ENCODE data around the gene HPCAL4.

Gene HPCAL4

DNA sequence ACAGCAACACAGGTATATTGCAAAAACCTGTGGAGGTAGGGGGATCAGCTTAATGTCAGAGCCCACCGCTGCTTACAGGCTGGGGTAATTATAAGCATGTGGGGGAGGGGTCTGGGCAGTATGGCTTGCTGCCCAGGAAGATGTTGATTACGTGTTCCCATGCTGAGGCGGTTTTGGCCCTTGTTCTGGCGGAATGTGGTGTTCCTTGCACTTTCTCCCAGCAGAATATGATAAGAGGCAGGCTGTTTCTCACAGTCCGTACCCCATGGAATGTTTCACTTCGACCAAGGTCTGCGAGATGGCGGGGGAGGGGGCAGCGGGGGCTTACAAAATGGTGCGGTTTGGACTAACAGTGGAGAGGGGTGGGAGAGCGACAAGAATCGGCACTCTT, 9.8 kb upstream of the HPCAL4 start:
- no peak for DNase-seq (ENCODE audit: low read depth in 2 of 2)

DNA sequence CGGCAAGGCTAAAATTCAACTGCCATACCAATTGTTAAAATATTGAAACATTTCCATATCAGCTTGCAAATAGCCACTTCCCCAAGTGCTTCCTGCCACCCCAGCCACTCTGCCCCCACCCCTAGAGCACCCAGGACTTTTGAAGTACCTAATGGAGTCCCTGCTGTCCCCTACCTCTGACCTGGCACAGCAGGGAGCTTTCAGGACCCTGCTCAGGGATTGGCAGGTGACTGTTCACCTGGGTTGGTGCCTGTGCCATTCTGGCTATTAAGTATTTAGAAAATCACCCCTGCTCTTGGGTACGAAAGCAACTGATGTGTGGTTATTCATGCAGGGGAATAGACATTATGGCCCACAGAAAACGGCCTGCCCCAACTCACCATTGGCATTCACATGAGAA, 9.1 kb upstream of the HPCAL4 start:
- DNase-seq (ENCODE audit: low read depth in 2 of 2), result no peak

DNA sequence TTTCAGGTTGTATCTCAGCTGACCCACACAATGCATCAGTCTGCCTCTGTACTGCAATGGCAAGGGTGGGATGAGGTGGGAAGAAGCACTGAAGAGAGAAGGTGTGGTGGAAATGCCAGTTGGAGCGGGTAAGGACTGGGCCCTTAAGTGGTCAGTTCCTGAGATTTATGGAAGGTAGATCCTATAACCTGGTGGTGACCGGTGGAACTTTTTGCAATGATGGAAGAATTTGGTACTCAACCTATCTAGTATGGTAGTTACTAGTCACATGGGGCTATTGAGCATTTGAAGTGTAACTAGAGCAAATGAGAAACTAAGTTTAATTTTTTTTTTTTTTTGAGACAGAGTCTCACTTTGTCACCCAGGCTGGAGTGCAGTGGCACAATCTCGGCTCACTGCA, 8.2 kb upstream of the HPCAL4 start:
- DNase-seq (ENCODE audit: low read depth in 2 of 2), result no peak

DNA sequence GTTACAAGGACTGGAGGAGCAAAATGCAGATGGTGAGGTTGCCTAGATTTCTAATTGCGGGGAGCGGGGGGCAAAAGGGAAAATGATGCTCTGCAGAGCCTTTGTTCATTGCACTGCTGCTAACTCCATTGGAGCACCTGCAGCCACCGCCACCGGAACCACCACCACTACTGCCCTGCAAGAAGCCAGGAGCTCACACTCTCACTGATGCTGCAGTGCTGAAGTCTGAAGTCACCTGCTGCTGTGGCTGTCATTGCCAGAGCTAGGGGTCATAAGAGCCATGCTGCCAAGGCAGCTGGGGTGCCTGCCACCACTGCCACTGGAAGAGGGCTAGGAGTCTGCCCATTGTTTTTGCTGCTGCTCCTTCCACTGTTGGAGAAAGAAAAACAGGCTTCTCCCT, 7.3 kb upstream of the HPCAL4 start:
- no peak for DNase-seq (ENCODE audit: low read depth in 2 of 2)

DNA sequence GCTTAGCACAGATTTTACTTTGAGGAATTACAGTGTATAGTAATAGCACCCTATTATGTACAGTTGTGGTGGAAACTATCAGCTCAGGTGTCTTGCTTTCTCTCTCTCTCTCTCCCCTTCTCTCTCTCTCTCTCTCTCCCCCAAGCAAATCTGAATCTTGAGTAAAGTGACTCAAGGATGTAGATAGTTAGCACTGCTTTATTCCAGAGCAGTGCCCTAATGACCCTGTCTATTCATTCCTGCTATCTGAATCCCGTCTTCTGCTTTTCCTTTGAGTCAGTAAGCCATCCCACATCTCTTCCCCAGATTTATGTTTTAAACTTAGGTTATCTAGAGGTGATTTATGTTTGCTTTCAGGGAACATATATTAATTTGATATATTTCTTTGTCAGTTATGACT, 5.2 kb upstream of the HPCAL4 start:
- no peak for DNase-seq (ENCODE audit: low read depth in 2 of 2)

DNA sequence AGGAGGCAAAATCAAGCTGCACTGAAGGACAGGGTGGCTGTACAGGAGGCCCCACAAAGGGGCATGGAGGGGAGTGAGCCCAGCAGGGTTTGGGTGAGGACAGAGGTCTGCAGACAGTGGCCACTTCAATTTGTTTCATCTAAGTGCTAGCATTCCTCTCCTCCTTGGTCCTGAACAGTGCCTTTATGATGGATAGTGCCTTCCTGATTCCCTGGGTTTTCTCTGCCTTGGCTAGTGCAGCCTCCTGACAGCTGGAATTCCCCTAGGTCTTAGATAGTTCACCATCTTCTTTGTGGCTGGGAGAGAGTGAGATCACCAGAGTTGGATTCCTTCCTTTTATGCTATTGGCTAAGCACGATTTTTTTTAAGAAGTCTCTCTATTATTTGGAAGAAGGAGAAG, 3.8 kb upstream of the HPCAL4 start:
- DNase-seq (ENCODE audit: low read depth in 2 of 2), result no peak

DNA sequence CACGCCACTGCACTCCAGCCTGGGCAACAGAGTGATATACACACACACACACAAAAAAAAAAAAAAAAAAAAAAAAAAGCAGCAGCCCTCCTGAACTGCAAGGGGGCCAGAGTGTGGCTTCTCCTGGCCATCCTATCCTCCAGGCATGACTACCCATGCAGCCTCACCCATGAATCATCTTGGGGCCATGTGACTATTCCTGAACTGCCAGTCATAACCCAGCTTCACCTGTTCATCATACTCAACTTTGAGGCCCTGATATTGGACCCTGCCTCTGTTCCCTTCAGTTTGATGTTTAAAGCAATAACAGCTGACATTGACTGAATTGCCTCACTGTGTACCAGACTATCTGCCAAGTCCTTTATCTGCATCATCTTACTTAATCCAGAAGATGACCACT, 2.8 kb upstream of the HPCAL4 start:
- DNase-seq (ENCODE audit: low read depth in 2 of 2), result no peak

DNA sequence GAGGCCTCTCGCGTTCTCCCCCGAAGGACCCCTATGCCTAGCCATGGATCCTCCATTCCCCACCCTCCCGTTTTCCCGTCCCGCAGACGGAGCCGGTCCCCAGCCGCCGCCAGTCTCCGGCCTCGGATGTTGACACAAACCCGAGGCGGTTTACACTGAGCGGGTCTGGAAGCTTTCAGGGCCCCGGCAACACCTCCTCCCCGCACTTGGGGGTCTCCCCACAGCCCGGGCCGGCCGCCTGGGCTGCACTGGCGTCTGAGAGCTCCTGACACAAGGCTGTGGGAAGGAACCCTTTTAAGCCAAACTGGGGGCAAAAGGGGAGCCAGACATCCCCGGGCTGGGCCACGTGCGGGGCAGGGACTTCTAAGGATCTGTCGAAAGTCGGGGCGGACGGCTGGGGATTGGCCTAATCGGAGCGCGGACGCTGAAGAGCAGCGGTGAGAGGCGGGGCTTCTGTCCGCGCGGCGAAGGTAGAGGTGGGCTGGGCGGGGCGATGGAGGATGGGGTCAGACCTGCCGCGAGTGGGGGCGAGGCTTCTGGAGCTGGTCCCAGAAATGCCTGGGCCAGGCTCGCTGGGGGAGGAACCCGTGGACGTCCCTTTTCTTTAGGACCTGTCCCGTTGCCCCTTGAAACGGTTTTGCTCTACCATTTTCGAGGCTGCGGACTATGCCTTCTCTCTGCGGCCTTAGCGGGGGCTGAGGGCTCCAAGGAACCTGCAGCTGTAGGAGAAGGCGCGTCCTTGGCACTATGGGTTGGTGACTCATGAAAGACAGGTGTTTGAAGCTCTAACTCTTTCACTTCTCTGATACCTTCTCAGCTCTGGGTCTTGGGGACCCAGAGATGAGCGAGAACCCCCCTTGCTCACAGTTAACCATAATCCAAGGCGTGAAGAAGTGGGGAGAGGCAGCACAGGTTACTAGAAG, 1.2 kb upstream of the HPCAL4 start:
- no peak for DNase-seq (ENCODE audit: low read depth in 2 of 2)

DNA sequence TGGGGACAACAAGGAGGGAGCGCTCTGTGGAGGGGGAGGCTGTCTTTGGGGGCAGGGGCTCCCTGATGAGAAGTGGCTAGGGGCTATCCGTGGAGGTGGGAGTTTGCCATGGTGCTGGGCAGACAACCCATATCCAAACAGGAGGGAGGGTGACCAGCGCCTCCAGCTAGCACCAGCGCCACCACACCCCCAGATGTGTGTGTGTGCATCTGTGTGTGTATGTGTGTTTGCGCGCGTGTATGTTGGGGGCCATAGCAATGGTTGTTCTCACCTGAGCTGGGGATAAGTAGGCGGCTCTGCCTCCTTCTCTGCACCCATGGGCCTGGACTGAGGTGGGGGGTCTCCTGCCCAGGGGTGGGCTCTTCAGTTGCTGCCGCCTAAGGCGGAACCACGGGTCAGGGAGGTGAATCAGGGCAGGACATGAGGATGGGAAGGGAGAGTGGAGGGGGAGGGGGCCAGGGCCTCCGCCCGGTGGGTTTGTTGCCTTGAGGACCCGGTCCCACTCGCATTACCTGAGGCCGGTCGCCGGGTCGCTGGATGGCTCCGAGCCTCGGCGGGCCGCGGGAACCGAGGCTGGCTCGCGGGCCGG, 345 bp downstream of the HPCAL4 start:
- no peak for DNase-seq (ENCODE audit: low read depth in 2 of 2)

DNA sequence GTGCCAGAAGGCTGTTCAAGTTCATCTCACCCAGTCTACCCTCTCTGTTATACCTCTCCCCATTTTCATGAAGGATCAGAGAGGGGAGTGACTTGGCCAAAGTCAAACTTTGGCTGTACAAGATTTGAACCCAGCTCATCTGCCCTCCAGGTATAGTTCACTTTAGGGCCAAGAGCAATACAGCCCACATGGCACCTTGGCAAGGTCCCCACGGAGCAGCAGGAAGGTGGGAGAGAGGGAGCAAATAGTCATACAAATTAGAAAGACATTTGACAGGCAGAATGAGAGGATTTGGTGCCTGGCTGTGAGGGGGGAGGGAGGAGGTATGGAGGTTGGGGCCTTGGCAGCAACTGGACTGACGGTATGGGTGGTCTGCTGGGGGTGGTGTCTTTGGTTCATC, 1.0 kb downstream of the HPCAL4 start:
- DNase-seq (ENCODE audit: low read depth in 2 of 2), result no peak

DNA sequence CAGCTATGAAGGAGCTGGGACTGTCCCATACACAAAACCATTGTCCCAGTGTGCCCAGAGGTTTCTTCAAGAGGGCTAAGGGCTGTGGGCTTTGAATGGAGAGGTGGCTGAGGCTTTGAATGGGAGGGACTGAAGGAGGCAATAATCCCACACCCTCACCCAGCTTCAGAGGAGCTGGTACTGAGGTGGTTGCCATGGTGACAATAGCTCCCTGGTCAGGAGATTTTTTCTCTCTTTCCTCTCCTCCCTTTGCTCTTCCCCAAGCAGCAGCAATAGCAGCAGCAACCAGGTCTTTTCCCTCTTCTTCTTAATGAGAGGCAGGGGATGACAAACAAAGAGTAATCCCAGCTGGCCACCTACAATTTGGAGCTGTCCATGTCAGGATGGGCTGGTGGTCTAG, 1.6 kb downstream of the HPCAL4 start:
- DNase-seq (ENCODE audit: low read depth in 2 of 2), result no peak

DNA sequence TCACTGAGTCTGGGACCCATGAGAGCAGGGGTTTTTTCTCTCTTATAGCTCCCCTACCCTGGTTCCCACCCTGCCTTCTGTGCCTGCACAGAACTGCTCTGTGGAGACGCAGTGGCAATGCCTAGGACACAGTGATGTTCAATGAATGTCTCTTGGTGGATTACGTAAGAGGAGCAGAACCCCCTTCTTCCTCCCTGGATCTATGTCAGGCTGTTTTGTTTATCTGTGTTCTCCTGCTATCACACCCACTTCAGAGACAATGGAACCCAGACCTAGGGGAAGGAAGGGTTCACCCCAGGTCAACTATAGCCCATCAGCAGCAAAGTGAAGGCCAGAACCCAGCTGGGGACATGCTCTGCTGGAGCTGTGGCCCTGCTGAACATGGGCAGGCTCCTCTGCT, 2.0 kb downstream of the HPCAL4 start:
- no peak for DNase-seq (ENCODE audit: low read depth in 2 of 2)

DNA sequence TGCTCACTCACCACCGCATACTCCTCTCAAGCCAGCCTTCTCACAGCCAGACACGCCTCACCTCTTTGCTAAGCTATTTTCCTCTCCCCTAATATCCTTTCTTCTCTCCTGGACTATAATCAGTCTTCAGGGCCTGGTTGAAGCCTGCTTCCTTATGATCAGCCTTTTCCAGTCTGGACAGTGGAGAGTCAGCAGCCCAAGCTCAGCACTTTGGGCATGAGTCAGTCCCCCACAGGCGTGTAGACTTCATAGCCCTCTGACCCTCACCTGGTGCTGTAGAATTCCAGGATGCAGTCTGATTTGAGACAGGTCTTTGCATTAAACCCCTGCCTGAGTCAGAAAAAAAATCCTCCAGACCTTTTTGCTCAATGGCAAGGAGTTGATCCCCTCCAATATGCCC, 2.5 kb downstream of the HPCAL4 start:
- DNase-seq (ENCODE audit: low read depth in 2 of 2), result no peak

DNA sequence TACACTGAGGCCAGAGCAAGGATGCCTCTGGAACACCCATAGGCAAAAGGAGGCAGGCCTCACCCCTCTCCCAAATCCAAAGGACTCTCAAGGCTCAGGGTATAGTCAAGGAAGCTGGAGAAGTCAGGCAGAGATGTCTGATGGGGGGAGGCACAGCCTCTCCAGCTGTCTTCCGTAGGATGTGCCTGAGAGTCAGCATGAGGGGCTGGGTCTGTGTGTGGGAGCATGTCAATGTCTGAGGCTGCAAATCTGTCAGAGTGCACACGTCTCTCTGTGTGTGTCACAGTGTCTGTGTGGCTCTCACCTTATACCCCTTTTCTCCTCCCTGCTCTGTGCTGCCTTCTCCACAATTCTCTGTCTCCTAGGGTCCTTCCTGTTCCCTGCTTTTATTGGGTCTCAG, 4.0 kb downstream of the HPCAL4 start:
- no peak for DNase-seq (ENCODE audit: low read depth in 2 of 2)

DNA sequence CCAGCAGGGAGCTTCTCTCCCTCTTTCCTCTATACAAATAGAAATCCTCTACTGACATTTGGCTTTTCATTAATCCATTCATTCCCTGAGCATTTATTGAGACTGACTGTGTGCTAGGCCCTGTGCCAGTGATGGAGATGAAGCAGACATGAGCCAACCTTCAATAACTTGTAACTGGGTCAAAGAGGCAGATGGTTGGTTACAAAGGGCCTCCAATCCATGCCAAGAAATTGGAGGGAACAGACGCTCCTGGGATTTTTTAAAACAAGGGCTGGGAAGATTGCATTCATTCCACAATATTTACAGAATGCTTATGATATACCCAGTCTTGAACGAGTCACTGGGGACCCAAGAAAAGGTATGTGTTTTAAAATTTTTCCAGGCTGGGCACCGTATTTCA, 6.2 kb downstream of the HPCAL4 start:
- no peak for DNase-seq (ENCODE audit: low read depth in 2 of 2)

DNA sequence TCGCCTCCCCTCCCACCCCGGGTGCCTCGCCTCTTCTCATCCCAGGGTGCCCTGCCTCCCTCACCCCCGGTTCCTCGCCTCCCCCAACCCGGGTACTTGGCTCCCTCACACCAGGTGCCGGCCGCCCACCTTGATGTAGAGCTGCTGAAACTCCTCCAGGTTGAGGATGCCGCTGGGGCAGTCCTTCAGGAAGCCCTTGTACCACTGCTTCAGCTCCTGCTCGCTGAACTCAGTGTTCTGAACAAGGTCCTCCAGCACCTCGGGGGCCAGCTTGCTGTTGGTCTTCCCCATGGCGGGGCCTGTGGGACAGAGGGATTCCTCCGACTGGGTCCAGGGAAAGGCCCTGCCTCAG, 6.9 kb downstream of the HPCAL4 start:
- no peak for DNase-seq (ENCODE audit: low read depth in 2 of 2)

DNA sequence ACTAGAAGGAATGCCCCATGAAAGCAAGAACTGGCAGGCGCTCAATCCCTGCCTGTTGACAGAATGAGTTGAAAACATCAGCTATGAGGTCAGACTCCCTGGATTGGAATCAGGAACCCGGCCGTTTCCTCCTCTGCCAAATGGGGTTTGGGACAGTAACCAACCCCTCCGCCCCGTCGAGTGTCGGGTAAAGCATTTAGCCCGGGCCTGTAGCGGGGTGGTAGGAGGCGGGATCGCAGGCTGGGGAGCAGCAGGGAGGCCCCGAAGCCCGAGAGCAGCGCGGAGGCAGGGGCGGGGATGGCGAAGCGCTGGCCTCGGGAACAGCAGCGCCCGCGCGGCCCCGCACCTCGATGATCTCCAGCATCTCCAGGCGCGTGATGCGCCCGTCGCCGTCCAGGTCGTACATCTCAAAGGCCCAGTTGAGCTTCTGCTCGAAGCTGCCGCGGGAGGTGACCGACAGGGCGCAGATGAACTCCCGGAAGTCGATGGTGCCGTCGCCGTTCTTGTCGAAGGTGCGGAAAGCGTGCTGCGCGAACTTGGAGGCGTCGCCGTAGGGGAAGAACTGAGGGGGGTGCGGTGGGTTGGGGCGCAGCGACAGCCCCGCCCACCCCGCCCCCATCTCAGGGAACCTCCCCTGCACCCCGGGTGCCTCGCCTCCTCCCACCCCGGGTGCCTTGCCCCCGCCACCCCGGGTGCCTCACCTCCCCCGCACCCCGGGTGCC, 7.5 kb downstream of the HPCAL4 start:
- DNase-seq (ENCODE audit: low read depth in 2 of 2), result no peak

DNA sequence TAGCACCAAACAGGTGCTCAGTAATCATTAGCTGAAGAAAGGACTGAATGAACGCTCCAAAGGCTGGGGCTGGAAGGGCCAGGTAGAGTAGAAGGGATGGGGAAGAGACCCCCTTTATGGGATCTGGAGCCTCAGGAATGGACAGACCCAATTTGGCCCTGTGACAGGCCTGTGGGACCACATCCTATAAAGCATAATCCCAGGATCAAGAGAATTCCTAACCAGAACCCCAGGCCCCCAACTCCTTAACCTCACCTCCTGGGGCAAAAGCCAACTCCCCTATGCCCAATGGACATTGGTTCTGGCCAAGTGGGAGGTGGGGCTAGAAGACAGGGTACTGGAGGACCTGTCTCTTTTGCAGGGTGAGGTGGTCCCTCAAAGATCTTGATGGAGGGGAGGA, 9.2 kb downstream of the HPCAL4 start:
- no peak for DNase-seq (ENCODE audit: low read depth in 2 of 2)

DNA sequence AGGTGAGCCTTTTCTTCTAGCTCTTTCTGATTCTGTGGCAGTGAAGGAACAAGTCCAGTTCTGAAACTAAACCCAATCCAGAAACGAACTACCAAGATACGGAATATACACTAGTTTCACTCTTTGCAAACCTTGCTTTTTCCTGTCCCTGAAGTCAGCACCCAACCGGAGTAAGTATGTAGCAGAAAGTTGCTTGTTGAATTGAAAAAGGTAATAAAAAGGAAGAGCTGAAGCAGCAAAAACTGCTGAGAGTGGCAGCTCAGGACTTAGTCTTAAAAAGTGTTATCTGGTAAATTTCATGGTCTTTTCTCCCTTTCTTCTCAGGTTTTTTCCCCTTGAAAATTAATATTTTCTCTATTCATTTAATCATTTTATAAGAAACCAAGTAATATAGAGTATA, 9.9 kb downstream of the HPCAL4 start:
- no peak for DNase-seq (ENCODE audit: low read depth in 2 of 2)

DNA sequence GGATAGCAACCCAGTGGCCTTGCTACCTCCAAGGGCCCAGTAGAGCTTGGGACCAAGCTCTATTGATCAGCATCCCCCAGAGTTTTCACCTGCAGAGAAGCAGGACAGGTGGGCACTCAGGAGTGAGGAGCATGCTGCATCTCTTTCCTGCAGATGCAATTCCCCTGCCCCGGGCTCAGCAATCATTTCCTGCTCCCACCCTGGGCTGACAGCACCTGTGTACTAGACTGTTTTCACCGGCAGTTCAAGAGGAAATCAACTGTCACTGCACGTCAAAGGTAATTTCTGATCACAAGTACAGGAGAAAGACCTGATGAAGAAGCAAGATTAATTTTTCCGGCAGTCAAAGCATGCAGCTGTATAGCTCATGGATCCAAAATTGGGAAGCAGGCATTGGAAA, 10.5 kb downstream of the HPCAL4 start:
- no peak for DNase-seq (ENCODE audit: low read depth in 2 of 2)

DNA sequence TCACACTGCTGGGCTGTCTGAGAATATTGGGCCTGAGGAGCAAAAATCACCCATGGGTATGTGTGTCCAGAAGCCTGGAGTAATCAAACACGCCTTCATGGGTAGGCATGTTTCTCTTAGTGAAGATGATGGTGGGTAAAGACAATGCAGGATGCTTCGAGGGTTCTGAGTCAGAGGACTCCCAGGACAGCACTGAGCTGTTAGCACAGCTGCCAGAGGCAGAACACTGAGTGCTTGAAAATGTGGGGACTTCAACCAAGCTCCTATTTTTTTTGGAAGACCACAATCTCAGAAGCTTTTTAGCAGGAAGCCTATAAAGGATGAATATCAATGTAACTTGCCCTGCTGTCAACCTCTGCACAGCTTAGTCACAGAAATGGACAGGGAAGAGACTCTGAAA, 11.4 kb downstream of the HPCAL4 start:
- DNase-seq (ENCODE audit: low read depth in 2 of 2), result no peak

DNA sequence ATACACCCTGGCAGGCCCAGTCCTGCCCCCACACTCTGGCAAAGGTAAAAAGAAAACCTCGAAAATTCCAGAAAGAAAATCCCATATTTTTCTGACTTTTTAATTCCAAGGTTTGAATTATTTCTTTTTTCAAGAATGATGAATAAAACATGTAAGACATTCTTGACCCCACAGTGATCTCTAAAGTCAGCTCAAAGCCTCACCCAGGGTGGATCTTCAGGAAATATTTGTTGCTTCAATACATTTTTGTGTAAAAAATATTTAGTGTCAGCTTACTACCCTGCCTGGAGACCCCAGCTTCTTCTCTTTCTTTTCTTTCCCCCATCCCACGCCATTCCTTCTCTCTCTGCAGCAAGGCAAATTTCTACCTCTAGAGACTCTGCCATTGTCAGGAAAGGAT, 12.3 kb downstream of the HPCAL4 start:
- DNase-seq (ENCODE audit: low read depth in 2 of 2), result no peak

DNA sequence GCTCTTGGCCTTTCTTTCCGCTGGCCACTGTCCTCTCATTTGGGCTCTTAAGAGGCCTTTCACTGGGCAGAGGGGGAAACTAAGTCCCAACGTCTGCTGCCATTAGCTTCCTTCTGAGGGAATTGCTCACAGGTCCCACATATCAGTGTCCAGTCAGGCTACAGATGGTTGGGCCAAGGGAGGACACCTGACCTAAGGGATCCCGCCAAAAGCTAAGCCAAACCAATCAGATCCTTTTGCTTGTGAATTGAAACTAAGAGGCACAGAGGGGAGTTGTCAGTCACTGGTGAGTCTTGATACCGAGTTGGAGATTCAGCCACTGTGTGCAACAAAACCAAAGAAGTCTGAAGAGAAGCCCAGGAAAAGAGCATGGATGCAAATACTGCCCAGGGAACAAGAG, 13.6 kb downstream of the HPCAL4 start:
- DNase-seq (ENCODE audit: low read depth in 2 of 2), result no peak

Data from stimulated activated CD4-positive, alpha-beta T cell treated with anti-CD3 and anti-CD28 coated beads, Interleukin-15, amount 100 ng/mL, for 48 hours (primary cell).